Motor neuron (in vitro differentiated cells): Measurements from ENCODE around the gene INKA2. TPM values are rescaled to one million over a fixed set of nuclear protein-coding genes. Genes with fewer than 3 reads are reported as not detected.

ENCODE experiments used
- ATAC-seq, 8 experiments: fragments of 200-7000 bp; cut with Tn5 transposase; replicated peaks in 6 of 8; 2 replicates each; pipeline ENCODE4 v1.8.0; 2021; ENCODE audit warnings: mild to moderate bottlenecking in 8 of 8, moderate library complexity in 8 of 8
- H3K27ac ChIP-seq, 2 donors: fragments of 250-450 bp; sonication (Bioruptor Pico); 2 replicates each; pipeline ENCODE4 v1.9.0; 2021; ENCODE audit warnings: antibody characterized with exemption in 2 of 2, mild to moderate bottlenecking in 2 of 2, moderate library complexity in 1 of 2
- H3K4me1 ChIP-seq, 2 donors: fragments of 250-450 bp; sonication (Bioruptor Pico); replicated peaks in 1 of 2; 2 replicates each; pipeline ENCODE4 v1.6.1; 2021; ENCODE audit warnings: antibody characterized with exemption in 2 of 2, mild to moderate bottlenecking in 2 of 2, moderate library complexity in 1 of 2
- H3K4me3 ChIP-seq, 5 donors: fragments of 250-450 bp; sonication (Bioruptor Pico); 2 replicates each; pipeline ENCODE4 v1.9.0; 2021; ENCODE audit warnings: antibody characterized with exemption in 5 of 5, mild to moderate bottlenecking in 5 of 5, moderate library complexity in 4 of 5
- WGBS, 10 experiments: fragments of 450-650 bp; shearing (Covaris generic); methylation state at CpG; one replicate each; pipeline ENCODE4 v1.0.0; 2022; 5-methylcytosine and 5-hydroxymethylcytosine counted together
- in situ Hi-C, 9 experiments: fragments of 400-800 bp; cut with MboI; loops; one replicate each; pipeline ENCODE4 v1.15.0; 2021; ENCODE audit warnings: low sequenced_read_pairs in 9 of 9, low pct_unique_long_range_greater_than_20kb in 2 of 9; ENCODE audit not compliant: unreplicated experiment in 9 of 9
- total RNA-seq, 8 experiments: library from RNA; unstranded; fragments of 300-600 nt; gene quantifications; 2 replicates each; pipeline versions ENCODE4 v1.2.3 to v1.2.4, GENCODE V29; 2022

INKA2 gene
- total RNA-seq, 8 experiments from 2014 or later = 1.3 to 14.3 (median 4.7) TPM

DNA sequence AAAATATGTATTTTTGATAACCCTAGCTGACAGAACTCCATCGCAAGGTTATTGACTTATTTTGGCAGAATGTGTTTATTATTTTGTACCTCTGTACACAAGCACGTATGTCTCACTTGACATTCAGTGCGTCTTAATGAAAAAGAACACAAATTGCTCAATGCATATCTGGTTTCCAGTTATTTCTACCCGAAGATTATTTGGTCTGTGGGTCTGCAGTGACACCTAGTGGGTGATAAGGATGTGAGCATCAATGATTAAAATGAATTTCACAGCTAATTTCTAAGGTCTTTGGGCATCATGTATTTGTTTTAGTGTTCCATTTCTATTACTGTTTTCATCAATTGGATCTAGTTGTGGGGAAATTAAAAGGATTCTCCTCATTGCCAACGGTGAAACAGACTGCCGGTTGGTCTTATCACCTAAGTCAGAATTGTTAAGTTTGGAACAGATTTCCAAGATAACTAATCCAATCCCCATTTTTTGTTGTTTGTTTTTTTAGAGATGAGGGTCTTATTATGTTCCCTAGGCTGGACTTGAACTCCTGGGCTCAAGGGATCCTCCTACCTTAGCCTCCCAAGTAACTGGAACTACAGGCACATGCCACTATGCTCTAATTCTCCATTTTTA lies 30.4 kb upstream of the INKA2 start:
- Histone ChIP-seq H3K4me3 (no peak overlapping the region), H3K27ac (no peak overlapping the region), H3K4me1 (no peaks in the 10 kb centered on the region)
- in situ Hi-C loops = loop anchor here in 5 of 9 experiments (25.0 kb wide), 3 partner anchors 257 to 557 kb away; partner anchors contain the start of genes ADORA3 (in 3 of the 5), TMIGD3 (in 3 of the 5) and DENND2D (in 2 of the 5)
- peak; percentile 27 to 65 (median 41) for ATAC-seq
- WGBS, 10 experiments = 33 to 86% (median 52%) methylated on average over 2 to 6 of the region's 6 CpGs

GRCh38 chr1:111768625-111769024 lies 29.4 kb upstream of the INKA2 start:
- in situ Hi-C loops = loop anchor here in 5 of 9 experiments (25.0 kb wide), 3 partner anchors 256 to 556 kb away; partner anchors contain the start of genes ADORA3 (in 3 of the 5), TMIGD3 (in 3 of the 5) and DENND2D (in 2 of the 5)
- H3K27ac ChIP-seq = no peak overlapping the region
- H3K4me1 ChIP-seq = no peaks in the 10 kb centered on the region
- no peak for ATAC-seq
- H3K4me3 ChIP-seq = no peak overlapping the region

DNA sequence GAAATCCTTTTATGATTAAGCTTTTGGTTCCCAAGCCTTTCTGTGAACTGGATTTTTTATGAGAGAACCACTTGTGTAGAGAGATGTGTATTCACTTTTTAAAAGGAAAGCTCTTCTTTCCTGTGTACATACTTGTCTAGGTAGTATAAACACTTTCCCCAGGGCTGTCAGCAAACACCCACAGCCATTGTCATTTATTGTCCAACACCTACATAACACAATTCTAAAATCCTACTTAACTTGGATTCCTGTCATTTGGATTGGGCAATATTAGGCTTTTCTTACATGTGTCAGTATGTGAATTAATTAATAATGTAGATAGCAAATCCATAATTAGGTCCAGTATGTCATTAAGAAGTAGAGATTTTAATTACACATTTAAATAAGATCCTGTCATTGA lies 28.8 kb upstream of the INKA2 start:
- in situ Hi-C loops = loop anchor here in 5 of 9 experiments (25.0 kb wide), 3 partner anchors 256 to 556 kb away; partner anchors contain the start of genes ADORA3 (in 3 of the 5), TMIGD3 (in 3 of the 5) and DENND2D (in 2 of the 5)
- Histone ChIP-seq H3K4me3 (no peak overlapping the region), H3K27ac (no peak overlapping the region), H3K4me1 (no peaks in the 10 kb centered on the region)
- no peak for ATAC-seq

DNA sequence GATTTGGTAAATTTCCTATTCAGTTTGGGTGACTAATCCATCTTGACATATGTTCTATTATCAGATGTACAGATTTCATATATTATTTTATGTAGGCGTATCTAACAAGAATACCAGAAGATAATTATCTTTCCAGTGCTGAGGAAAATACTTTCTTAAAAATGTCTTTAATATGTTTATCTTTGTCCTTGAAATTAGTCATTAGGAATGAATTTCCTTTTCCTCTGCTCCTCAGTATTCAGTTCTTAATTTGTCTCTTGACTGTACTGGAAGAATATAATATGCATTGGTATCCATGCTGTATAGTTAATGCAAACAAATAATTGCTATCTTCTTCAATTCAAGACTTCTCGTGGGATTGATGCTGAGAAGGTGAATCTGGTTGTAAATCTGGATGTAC lies 23.1 kb upstream of the INKA2 start:
- 73 to 100% (median 93%) methylated on average over 1 to 2 of the region's 2 CpGs; no CpG with 5 or more reads in 2 of the 10 experiments for WGBS, 10 experiments
- in situ Hi-C loops = loop anchor here in 5 of 9 experiments (25.0 kb wide), 3 partner anchors 250 to 550 kb away; partner anchors contain the start of genes ADORA3 (in 3 of the 5), TMIGD3 (in 3 of the 5) and DENND2D (in 2 of the 5)
- H3K4me3 ChIP-seq = no peak overlapping the region
- no peak for ATAC-seq
- peaks cover 0 to 1% of the 10 kb centered on the region in 2 donors for H3K4me1 ChIP-seq
- H3K27ac ChIP-seq = no peak overlapping the region

- WGBS, 10 experiments = 73 to 100% (median 94%) methylated on average over 1 to 2 of the region's 2 CpGs
- Histone ChIP-seq H3K4me1 (peaks cover 5 to 7% of the 10 kb centered on the region in 2 donors), H3K4me3 (no peak overlapping the region), H3K27ac (no peak overlapping the region)
- in situ Hi-C loops = loop anchor here in 5 of 9 experiments (25.0 kb wide), 3 partner anchors 249 to 549 kb away; partner anchors contain the start of genes ADORA3 (in 3 of the 5), TMIGD3 (in 3 of the 5) and DENND2D (in 2 of the 5)
- no peak for ATAC-seq
Observed at GRCh38 chr1:111761717-111762116, 22.5 kb upstream of the INKA2 start.

- Histone ChIP-seq H3K4me1 (peaks cover 13 to 16% of the 10 kb centered on the region in 2 donors), H3K4me3 (no peak overlapping the region), H3K27ac (no peak overlapping the region)
- WGBS, 10 experiments = 50 to 100% (median 80%) methylated on average over 1 to 2 of the region's 2 CpGs
- ATAC-seq = no peak
- in situ Hi-C loops = loop anchor here in 6 of 9 experiments (10.0 to 25.0 kb wide), 4 partner anchors 246 to 546 kb away; partner anchors contain the start of genes ADORA3 (in 3 of the 6), TMIGD3 (in 3 of the 6) and DENND2D (in 2 of the 6)
Observed at GRCh38 chr1:111758373-111758772, 19.2 kb upstream of the INKA2 start.

DNA sequence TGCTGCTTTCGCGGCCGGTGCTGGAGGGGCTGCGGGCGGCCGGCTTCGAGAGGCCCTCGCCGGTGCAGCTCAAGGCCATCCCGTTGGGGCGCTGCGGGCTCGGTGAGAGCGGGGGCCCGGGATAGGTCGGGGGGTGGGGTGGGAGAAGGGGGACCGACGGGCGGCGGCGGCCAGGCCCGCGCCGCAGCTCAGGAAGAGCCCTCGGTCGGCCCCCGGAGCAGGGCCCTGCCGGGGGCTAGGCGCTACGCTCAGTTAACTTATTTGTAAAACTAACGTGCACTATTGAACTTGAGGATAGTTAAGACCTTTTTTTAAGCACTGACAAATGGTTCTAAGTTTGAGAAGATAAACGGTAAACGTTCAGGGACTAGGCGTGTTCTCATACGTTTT lies 16.9 kb upstream of the INKA2 start:
- Histone ChIP-seq H3K4me1 (peaks cover 13 to 16% of the 10 kb centered on the region in 2 donors), H3K27ac (peak overlapping the region; percentile 95 to 96), H3K4me3 (peak overlapping the region; percentile 71 to 95 (median 88))
- 0 to 4% (median 0%) methylated on average over 2 to 16 of the region's 35 CpGs; no CpG with 5 or more reads in 3 of the 10 experiments for whole genome bisulfite sequencing, 10 experiments
- in situ Hi-C loops = loop anchor here in 6 of 9 experiments (10.0 to 25.0 kb wide), 4 partner anchors 244 to 544 kb away; partner anchors contain the start of genes ADORA3 (in 3 of the 6), TMIGD3 (in 3 of the 6) and DENND2D (in 2 of the 6)
- peak; percentile 8 to 26 (median 20) for ATAC-seq

DNA sequence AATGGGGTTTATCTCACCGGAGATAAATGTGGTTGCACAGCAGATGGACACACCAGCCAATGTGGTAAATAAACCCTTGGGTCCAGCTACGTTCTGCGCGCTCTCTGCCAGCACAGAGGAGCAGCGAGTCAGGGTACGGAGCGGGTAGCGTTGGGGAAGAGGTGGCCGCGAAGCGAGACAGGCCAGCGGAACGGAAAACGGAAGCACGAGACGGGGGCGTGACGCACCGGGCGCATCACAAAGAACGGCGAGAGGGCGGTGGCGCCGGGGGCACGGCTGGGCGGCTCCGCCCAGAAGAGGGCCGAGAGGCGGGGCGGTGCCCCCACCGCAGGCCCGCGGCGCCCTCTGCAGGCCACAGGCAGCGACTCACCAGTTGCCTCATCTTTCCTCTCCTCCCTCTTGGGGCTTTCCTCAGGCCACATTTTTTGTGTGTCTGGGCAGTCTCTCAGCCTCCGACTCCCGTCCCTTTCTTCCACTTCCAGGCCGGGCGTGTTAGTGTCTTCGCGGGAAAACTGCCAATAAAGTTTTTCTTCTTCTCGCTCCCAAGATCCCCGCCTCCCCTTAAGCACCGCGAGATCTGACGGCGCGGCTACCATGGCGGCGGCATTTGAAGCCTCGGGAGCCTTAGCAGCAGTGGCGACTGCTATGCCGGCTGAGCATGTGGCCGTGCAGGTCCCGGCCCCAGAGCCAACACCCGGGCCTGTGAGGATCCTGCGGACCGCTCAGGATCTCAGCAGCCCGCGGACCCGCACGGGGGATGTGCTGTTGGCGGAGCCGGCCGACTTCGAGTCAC lies 16.3 kb upstream of the INKA2 start, which contains the start of gene DDX20:
Gene DDX20, plus strand, starts transcription at position 571 of the 793 bp plus-strand sequence. Its CDS starts 24 bp downstream, at position 595.
- peak; percentile 82 to 91 (median 89) for ATAC-seq
- peak within 1 kb of the TSS; percentile 95 to 96 for H3K27ac ChIP-seq
- in situ Hi-C loops = loop anchor here in 6 of 9 experiments (10.0 to 25.0 kb wide), 4 partner anchors 243 to 543 kb away; partner anchors contain the start of genes ADORA3 (in 3 of the 6), TMIGD3 (in 3 of the 6) and DENND2D (in 2 of the 6)
- peaks cover 15 to 19% of the 10 kb centered on the region in 2 donors for H3K4me1 ChIP-seq
- 0 to 2% (median 0%) methylated on average over 9 to 39 of the region's 67 CpGs; no CpG with 5 or more reads in 5 of the 10 experiments for WGBS, 10 experiments
- H3K4me3 ChIP-seq = peak within 1 kb of the TSS; percentile 71 to 95 (median 88)

DNA sequence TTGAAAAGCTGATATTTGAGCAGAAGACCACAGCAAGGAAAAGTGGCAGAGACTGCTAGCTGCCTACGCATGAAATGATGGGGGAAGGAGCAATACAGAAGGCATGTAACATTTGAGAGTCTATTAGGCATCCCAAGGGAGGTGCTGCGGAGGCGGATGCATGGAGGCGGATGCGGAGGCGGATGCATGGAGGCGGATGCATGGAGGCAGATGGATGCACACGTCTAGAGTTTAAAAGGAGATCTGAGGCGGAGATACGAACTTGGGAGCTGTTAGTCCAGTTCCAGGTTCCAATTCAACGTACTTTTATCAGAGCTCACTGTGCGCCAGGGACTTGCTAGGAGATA lies 15.8 kb upstream of the INKA2 start:
- H3K27ac ChIP-seq = peak overlapping the region; percentile 95 to 96
- H3K4me1 ChIP-seq = peaks cover 21 to 24% of the 10 kb centered on the region in 2 donors
- in situ Hi-C loops = loop anchor here in 6 of 9 experiments (10.0 to 25.0 kb wide), 4 partner anchors 243 to 543 kb away; partner anchors contain the start of genes ADORA3 (in 3 of the 6), TMIGD3 (in 3 of the 6) and DENND2D (in 2 of the 6)
- peak overlapping the region; percentile 71 to 95 (median 88) for H3K4me3 ChIP-seq
- WGBS, 10 experiments = 0 to 5% (median 0%) methylated on average over 1 to 12 of the region's 12 CpGs; no CpG with 5 or more reads in 1 of the 10 experiments
- peak; percentile 30 to 55 (median 40) for ATAC-seq

DNA sequence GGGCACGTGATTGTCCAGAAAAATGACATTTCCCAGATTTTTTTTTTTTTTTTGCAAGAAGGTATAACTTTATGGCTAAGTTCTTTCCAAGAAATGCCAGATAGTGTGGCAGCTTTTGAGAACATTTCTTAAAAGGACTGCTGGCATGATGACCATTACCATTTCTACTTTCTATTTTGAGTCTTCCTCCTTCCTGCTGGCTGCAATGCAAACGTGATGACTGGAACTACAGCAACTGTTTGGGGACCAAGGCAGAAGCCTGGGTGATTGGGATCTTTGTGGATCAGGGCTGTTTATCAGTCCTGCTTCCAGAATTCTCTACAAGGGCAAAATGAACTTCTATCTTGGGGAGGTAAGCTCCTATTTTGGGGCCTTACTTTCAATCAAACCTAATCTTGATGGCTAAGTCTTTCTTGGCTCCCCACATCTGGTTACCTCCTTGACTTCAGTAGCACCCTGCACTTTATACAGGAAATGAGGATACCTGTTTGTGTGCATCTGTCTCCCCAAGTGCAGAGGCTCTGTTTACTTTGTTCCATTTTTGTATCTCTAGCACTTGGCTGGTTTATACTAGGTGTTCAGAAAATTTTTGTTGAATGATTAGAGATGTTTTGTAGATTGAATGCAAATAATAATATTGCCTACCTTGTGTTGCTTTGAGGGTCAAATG lies 12.8 kb upstream of the INKA2 start:
- H3K27ac ChIP-seq = no peak overlapping the region
- no peak for ATAC-seq
- in situ Hi-C loops = loop anchor here in 6 of 9 experiments (10.0 to 25.0 kb wide), 4 partner anchors 240 to 540 kb away; partner anchors contain the start of genes ADORA3 (in 3 of the 6), TMIGD3 (in 3 of the 6) and DENND2D (in 2 of the 6)

DNA sequence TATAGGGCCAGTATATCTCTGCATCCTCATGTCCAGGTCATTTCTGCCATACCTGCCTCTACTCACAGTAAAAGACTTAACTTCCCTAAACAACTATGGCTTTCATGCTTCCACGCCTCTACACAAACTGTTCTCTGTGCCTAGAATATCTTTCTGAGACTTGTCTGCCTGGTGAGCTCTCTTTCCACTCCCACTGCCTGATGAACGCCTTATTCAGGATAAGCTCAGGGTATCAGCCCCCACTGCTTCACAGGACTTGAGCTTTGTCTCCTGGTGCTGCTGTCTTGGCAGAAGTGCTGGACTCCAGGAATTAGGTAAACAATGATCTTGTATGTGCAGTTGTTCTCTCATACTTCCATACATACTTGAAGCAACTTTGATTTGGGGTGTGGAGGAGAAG lies 11.7 kb upstream of the INKA2 start:
- ATAC-seq = no peak
- 0 to 93% (median 79%) methylated on average over 1 to 2 of the region's 2 CpGs; no CpG with 5 or more reads in 4 of the 10 experiments for WGBS, 10 experiments
- no peak overlapping the region for H3K27ac ChIP-seq
- no peak overlapping the region for H3K4me3 ChIP-seq
- H3K4me1 ChIP-seq = peaks cover 41 to 42% of the 10 kb centered on the region in 2 donors
- in situ Hi-C loops = loop anchor here in 6 of 9 experiments (10.0 to 25.0 kb wide), 4 partner anchors 239 to 539 kb away; partner anchors contain the start of genes ADORA3 (in 3 of the 6), TMIGD3 (in 3 of the 6) and DENND2D (in 2 of the 6)

More for the DNA sequence above, 12.8 kb upstream of the INKA2 start:
- Histone ChIP-seq H3K4me1 (peaks cover 46 to 48% of the 10 kb centered on the region in 2 donors), H3K4me3 (no peak overlapping the region)
- 0 to 58% (median 44%) methylated on average over 1 to 2 of the region's 2 CpGs; no CpG with 5 or more reads in 1 of the 10 experiments for WGBS, 10 experiments
